Glomerular visceral epithelial cell (primary cell): Measurements from ENCODE around the gene PAK5.

Experiments used
- DNase-seq: peaks from one replicate; pipeline ENCODE4 v3.0.0-alpha.2; 2016; ENCODE audit errors: extremely low spot score

Gene PAK5

GRCh38 chr20:9616455-9616805 is 222.4 kb downstream of the PAK5 start:
- no peak for DNase-seq

DNA sequence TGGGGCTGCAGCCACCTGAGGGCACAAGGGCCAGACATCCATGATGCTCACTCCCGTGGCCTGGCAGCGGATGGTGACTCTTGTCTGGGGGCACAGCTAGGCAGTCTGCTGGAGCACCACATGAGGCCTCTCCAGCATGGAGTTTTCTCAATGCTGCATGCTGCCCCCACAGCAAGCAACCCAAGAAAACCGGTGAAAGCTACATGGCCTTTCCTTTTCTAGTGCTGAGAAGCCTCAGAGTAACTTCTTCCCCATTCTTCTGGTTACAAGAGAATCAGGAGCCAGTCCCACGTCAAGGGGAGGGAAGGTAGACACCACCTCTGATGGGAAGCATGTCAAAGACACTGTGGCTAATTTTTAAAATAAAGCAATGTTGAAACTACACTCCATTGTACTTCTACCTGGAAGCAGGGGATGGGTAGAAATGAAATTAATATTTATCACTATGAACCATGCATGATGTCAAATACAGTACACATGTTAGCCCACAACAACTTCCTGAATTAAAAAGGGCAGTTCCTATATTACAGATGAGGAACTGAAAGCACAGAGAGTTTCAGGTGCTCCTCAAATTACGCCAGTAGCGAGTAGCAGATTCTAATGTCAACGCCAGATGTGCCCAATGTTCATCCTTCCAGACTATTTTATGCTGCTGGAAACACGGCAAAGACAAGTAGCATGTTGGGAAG is 223.0 kb downstream of the PAK5 start:
- no peak for DNase-seq

DNA sequence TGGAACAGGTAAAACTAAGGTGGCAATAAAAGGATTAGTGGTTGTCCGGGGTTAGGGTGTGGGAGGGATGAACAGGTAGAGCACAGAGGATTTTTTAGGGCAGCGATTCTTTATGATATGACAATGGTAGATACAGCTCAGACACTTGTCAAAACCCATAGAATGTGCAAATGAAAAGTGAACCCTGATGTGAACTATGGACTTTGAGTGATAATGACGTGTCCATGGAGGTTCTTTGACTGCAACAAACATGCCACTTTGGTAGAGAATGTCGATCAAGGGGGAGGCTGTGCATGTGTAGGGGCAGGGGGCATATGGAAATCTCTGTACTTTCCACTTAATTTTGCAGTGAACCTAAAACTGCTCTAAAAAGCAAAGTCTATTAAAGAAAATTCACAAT is 223.8 kb downstream of the PAK5 start:
- no peak for DNase-seq

GRCh38 chr20:9613871-9614270 is 225.0 kb downstream of the PAK5 start:
- no peak for DNase-seq

DNA sequence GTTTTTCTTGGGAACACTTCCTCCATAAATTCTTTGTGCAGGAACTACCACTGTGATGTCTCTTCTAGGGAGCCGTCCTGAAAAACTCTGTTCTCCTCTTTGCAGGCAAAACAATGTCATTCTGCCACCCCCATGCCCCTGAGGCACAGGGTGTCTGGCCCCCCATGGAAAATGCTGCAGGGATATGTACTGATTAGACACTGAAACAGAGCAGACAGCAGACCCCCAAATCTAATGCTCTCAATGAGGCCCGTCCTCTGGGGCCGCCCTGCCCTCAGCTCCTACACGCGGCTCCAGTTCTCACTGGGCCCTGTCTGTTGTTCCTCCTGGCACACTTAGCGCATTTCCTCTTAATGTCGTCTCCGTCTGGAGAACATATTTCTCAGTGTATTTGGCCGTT is 227.0 kb downstream of the PAK5 start:
- DNase-seq = no peak

GRCh38 chr20:9610665-9611064 is 228.2 kb downstream of the PAK5 start:
- no peak for DNase-seq

GRCh38 chr20:9609887-9610502 is 228.9 kb downstream of the PAK5 start:
- DNase-seq = peak; percentile 73

- no peak for DNase-seq
These were observed 230.1 kb downstream of the PAK5 start for GRCh38 chr20:9608639-9609340.

- DNase-seq = no peak
These were observed 236.1 kb downstream of the PAK5 start for GRCh38 chr20:9602847-9603183.

GRCh38 chr20:9600562-9600961 is 238.3 kb downstream of the PAK5 start:
- DNase-seq = no peak

DNA sequence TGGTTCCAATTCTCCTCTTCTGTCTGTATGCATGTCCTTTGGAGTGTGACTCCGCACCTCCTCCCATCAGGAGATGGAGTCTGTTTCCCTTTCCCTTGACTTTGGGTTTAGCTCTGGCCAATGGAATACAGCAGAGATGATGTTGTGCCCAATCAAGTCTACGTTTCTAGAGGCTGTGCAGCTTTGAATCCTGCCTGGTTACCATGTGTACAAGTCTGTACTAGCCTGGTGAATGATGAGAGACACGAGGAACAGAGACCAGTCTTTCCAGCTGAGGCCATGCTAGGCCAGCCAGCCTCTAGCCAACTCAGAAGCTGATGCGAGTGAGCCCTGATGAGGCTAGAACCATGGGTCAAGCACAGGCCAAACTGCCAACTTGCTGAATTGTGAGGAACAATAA is 241.3 kb downstream of the PAK5 start:
- DNase-seq = no peak

DNA sequence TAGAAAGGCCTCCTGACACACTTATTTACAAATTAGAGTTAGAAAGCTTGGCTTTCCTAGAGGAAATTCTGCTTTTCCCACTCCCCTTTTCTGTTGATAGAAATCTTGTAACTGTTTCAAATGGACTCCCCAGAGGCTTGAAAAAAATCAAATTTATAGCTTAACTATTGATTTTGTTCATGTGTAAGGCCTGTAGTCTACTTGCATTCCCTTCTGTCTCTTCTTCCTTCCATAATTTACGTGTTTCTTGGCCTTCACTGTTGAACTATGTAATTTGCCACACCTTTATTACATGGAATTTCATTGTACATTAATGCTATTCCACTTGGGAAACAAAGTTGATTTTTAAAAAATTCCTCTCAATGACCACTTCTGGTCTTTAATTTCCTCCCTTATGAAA is 243.1 kb downstream of the PAK5 start:
- DNase-seq = no peak

DNA sequence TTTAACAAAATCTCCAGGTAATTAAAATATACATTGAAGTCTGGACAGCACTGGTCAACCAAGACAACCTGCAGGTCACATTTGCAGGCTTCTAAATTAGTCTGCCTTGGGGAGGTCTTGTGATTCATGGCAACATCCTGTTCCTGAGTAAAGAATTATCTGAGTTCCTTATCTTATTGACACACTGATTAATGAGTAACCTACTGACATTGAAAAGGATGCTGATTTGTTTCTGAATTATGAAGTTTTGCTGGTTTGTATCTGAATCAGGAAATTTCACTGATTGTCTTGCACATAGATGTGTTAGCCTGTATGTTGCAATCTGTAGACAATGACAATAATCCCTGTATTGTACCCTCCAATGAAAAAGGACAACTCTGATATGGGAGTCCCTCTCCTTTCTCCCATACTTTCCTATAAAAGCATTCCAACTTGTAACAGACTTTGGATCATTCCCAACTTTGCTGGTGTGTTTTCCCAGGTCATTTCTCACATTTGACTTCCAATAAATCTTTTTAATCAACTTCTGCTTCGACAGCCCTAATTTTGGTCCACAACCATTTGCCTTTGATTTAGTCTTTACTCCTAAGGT is 244.5 kb downstream of the PAK5 start:
- no peak for DNase-seq

GRCh38 chr20:9592419-9592818 is 246.5 kb downstream of the PAK5 start:
- no peak for DNase-seq

DNA sequence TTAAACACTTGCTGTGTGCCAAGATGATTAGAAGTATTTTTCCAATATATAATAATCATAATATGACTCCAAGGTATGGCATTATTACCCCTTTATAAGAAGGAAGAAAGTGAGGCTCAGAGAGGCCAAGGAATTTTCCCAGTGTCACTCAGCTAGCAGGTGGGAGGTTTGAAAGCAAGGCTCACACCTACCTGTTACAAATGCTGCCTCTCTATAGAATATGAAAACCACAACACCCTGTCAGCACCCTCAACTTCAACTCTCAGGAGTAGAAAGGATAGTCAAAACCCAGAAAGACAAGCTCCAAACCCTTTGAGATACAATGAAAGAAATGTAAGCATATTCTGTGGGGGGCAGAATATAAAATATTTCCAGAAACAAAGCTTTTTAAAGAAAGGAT is 247.8 kb downstream of the PAK5 start:
- DNase-seq = no peak

GRCh38 chr20:9590189-9590588 is 248.7 kb downstream of the PAK5 start:
- DNase-seq = no peak

GRCh38 chr20:9588706-9589105 is 250.2 kb downstream of the PAK5 start:
- no peak for DNase-seq

GRCh38 chr20:9583151-9583550 is 255.7 kb downstream of the PAK5 start:
- DNase-seq = no peak

GRCh38 chr20:9582137-9582536 is 256.7 kb downstream of the PAK5 start:
- DNase-seq = no peak

GRCh38 chr20:9581509-9581908 is 257.4 kb downstream of the PAK5 start:
- no peak for DNase-seq

DNA sequence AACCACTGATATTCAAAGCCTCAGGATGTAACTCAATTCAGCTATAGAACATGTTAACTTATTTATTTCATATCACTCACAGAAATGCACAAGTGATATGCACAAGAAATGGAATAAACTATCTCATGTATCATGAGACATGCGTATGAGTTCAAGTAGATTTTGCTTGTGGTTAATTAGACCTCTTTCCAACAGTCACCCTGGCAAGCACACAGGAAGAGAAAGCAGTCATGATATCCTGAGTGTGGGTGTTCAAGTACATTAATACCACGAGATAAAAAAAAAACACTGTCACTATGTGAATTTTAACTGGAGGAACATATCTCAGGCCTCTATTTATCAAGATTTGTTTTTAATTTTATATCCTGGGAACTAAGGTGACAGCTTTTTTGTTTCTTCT is 260.3 kb downstream of the PAK5 start:
- DNase-seq = no peak

- DNase-seq = no peak
These were observed 261.5 kb downstream of the PAK5 start for GRCh38 chr20:9577397-9577796.

- DNase-seq = no peak
These were observed 262.2 kb downstream of the PAK5 start for GRCh38 chr20:9576695-9577094.
